HepG2 (cell line): ENCODE measurements around the gene KLF11. TPM values are rescaled to one million over a fixed set of nuclear protein-coding genes. Genes with fewer than 3 reads are reported as not detected.

Experiments used
- BORCS8-MEF2B ChIP-seq: sonication (generic); formaldehyde crosslinking; IDR thresholded peaks from 2 replicates; pipeline ENCODE4 v1.8.0; 2022; ENCODE audit warnings: mild to moderate bottlenecking, missing genetic modification reagents
- CCAR2 ChIP-seq: fragments of 200-400 bp; formaldehyde crosslinking; optimal IDR thresholded peaks from 2 replicates; pipeline ENCODE3; 2018; ENCODE audit warnings: low read depth, mild to moderate bottlenecking, low read length, moderate library complexity
- CEBPG ChIP-seq: IDR thresholded peaks from 2 replicates; pipeline ENCODE4 v1.6.1; 2016
- DNMT1 ChIP-seq: sonication (generic); formaldehyde crosslinking; IDR thresholded peaks from 2 replicates; pipeline ENCODE4 v1.5.1; 2020; ENCODE audit warnings: mild to moderate bottlenecking, missing genetic modification reagents
- GFI1 ChIP-seq: sonication (generic); formaldehyde crosslinking; IDR thresholded peaks from 2 replicates; pipeline ENCODE4 v1.5.0; 2020; ENCODE audit warnings: missing genetic modification reagents, mild to moderate bottlenecking, borderline replicate concordance
- HDAC2 ChIP-seq: sonication (generic); formaldehyde crosslinking; IDR thresholded peaks from 2 replicates; pipeline ENCODE4 v1.4.0; 2020; ENCODE audit warnings: missing genetic modification reagents
- HES4 ChIP-seq: sonication (generic); formaldehyde crosslinking; IDR thresholded peaks from 2 replicates; pipeline ENCODE4 v1.9.0; 2021; ENCODE audit warnings: mild to moderate bottlenecking, missing genetic modification reagents, borderline replicate concordance
- HHEX ChIP-seq: IDR thresholded peaks from 2 replicates; pipeline ENCODE4 v1.6.1; 2016; ENCODE audit warnings: control low read depth
- HMG20A ChIP-seq: IDR thresholded peaks from 2 replicates; pipeline ENCODE4 v1.6.1; 2016; ENCODE audit warnings: borderline replicate concordance
- RBM22 ChIP-seq: fragments of 200-400 bp; formaldehyde crosslinking; optimal IDR thresholded peaks from 2 replicates; pipeline ENCODE3; 2017; ENCODE audit warnings: mild to moderate bottlenecking, low read length, moderate library complexity
- TEF ChIP-seq: sonication (generic); formaldehyde crosslinking; IDR thresholded peaks from 2 replicates; pipeline ENCODE4 v1.5.0; 2020; ENCODE audit warnings: missing genetic modification reagents
- USF2 ChIP-seq, 2 experiments: sonication (generic) in 1 of 2; formaldehyde crosslinking in 1 of 2; IDR thresholded peaks; 2 replicates each; pipeline versions ENCODE4 v1.5.1 to v1.6.1; 2011 to 2020; ENCODE audit warnings: borderline replicate concordance in 1 of 2, low read depth in 1 of 2, low read length in 1 of 2, mild to moderate bottlenecking in 1 of 2, missing genetic modification reagents in 1 of 2, moderate library complexity in 1 of 2
- ZBTB1 ChIP-seq: sonication (generic); formaldehyde crosslinking; IDR thresholded peaks from 2 replicates; pipeline ENCODE4 v1.4.0; 2020; ENCODE audit warnings: missing genetic modification reagents, borderline replicate concordance
- ZBTB2 ChIP-seq: sonication (generic); formaldehyde crosslinking; IDR thresholded peaks from 2 replicates; pipeline ENCODE4 v1.8.0; 2022; ENCODE audit warnings: low read depth, missing genetic modification reagents
- ZHX2 ChIP-seq, 2 experiments: sonication (generic) in 1 of 2; formaldehyde crosslinking in 1 of 2; IDR thresholded peaks; 2 replicates each; pipeline versions ENCODE4 v1.6.1 to v1.9.0; 2014 to 2022; ENCODE audit warnings: antibody characterized with exemption in 1 of 2, borderline replicate concordance in 1 of 2, inconsistent platforms in 1 of 2, low read depth in 1 of 2, missing genetic modification reagents in 1 of 2
- ZZZ3 ChIP-seq: sonication (generic); formaldehyde crosslinking; IDR thresholded peaks from 2 replicates; pipeline ENCODE4 v1.4.0; 2020; ENCODE audit warnings: missing genetic modification reagents, mild to moderate bottlenecking, borderline replicate concordance
- polyA plus RNA-seq, 8 experiments: library from polyadenylated mRNA; depleted of rRNA in 3 of 8; stranded (reverse) in 7 of 8; unstranded in 1 of 8; fragments of >200 nt; fragmentation: Illumina TruSeq in 4 of 8; extraction: Trizol in 4 of 8; gene quantifications; 2 replicates each; pipeline versions ENCODE4 v1.2.1 to v1.2.3, GENCODE V29; 2011 to 2016; ENCODE audit warnings: low read depth in 4 of 8, missing spikeins in 1 of 8, mixed read lengths in 1 of 8; ENCODE audit not compliant: insufficient read depth in 1 of 8
- total RNA-seq, 5 experiments: library from RNA; depleted of rRNA; stranded (reverse); fragments of >200 nt; fragmentation: Illumina TruSeq; extraction: Trizol; gene quantifications; 2 replicates each; pipeline ENCODE4 v1.2.3, GENCODE V29; 2016; ENCODE audit warnings: low read depth in 1 of 5

The KLF11 gene
- total and polyA plus RNA-seq, 2 of the 13 experiments (the other 11 are each of a cell fraction or from before 2014, with no cell fraction given): 2.5 to 11.8 TPM

GRCh38 chr2:10042301-10043161, 819 bp upstream of the KLF11 start (continued):
- TF ChIP-seq HMG20A (CRISPR knock-in tag) (no peak), GFI1 (CRISPR knock-in tag) (no peak), CEBPG (CRISPR knock-in tag) (no peak), HDAC2 (CRISPR knock-in tag) (no peak; the same call in 1 of the 2 replicates), ZZZ3 (CRISPR knock-in tag) (peak; percentile 54; the same call in 1 of the 2 replicates), HHEX (CRISPR knock-in tag) (no peak), ZBTB2 (CRISPR knock-in tag) (no peak), ZBTB1 (CRISPR knock-in tag) (no peak), CCAR2 (no peak), HES4 (CRISPR knock-in tag) (peak; percentile 16; the same call in 1 of the 2 replicates), USF2 (IDR thresholded peaks at IDR 0.05; ENCODE audit: low read depth, low read length) (no peak), USF2 (CRISPR knock-in tag; IDR thresholded peaks at IDR 0.05; ENCODE audit: borderline replicate concordance) (peak; percentile 7; the same call in 1 of the 2 replicates), ZHX2 (IDR thresholded peaks at IDR 0.05; ENCODE audit: low read depth) (no peak), ZHX2 (CRISPR knock-in tag; IDR thresholded peaks at IDR 0.05; ENCODE audit: borderline replicate concordance) (no peak; the same call in 1 of the 2 replicates), TEF (CRISPR knock-in tag) (no peak), DNMT1 (CRISPR knock-in tag) (no peak), BORCS8-MEF2B (CRISPR knock-in tag) (no peak), RBM22 (no peak)
